ENCODE results near the gene MTA1.

The MTA1 gene

GRCh38 chr14:105508069-105508468 lies 88.4 kb downstream of the MTA1 start:
- Histone ChIP-seq H3K4me3 (ENCODE audit: low read length) (no peak overlapping the region), H3K27me3 (replicated peaks; ENCODE audit: control insufficient read depth, insufficient read depth, low read length) (peaks cover 41% of the 10 kb centered on the region), H3K9ac (ENCODE audit: low read length) (no peak overlapping the region), H3K9me3 (ENCODE audit: control insufficient read depth, low read length) (no peaks in the 10 kb centered on the region), H3K4me1 (ENCODE audit: control insufficient read depth, insufficient read depth, low read length) (no peaks in the 10 kb centered on the region), H3K36me3 (ENCODE audit: control insufficient read depth, insufficient read depth, low read length, severe bottlenecking) (no peaks in the 10 kb centered on the region)
- DNase-seq (ENCODE audit: low read depth): no peak

- Histone ChIP-seq H3K27me3 (replicated peaks; ENCODE audit: control insufficient read depth, insufficient read depth, low read length) (peaks cover 42% of the 10 kb centered on the region), H3K4me3 (ENCODE audit: low read length) (no peak overlapping the region), H3K4me1 (ENCODE audit: control insufficient read depth, insufficient read depth, low read length) (no peaks in the 10 kb centered on the region), H3K9ac (ENCODE audit: low read length) (no peak overlapping the region), H3K9me3 (ENCODE audit: control insufficient read depth, low read length) (no peaks in the 10 kb centered on the region), H3K36me3 (ENCODE audit: control insufficient read depth, insufficient read depth, low read length, severe bottlenecking) (no peaks in the 10 kb centered on the region)
- no peak for DNase-seq (ENCODE audit: low read depth)
These were observed 89.0 kb downstream of the MTA1 start for GRCh38 chr14:105508601-105509000.

DNA sequence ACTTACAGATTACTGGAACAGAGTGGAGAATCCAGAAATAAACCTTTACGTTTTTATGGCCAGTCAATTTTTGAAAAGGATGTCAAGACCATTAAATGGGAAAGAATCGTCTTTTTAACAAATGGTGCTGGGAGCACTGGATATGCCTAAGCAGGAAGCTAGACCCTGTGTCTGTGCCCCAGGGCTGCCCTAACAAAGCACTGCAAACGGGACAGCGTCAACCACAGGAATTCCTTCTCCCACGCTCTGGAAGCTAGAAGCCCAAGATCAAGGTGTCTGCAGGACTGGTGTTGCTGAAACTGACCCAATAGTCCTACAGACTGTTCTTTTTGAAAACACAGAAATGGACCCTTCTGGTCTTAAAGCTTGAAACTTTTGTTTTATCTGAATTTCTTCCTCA lies 97.5 kb downstream of the MTA1 start:
- no peaks in the 10 kb centered on the region for H3K36me3 ChIP-seq (ENCODE audit: control insufficient read depth, insufficient read depth, low read length, severe bottlenecking)
- DNase-seq (ENCODE audit: low read depth): no peak
- H3K4me1 ChIP-seq (ENCODE audit: control insufficient read depth, insufficient read depth, low read length): no peaks in the 10 kb centered on the region
- no peak overlapping the region for H3K9ac ChIP-seq (ENCODE audit: low read length)
- H3K9me3 ChIP-seq (ENCODE audit: control insufficient read depth, low read length): peaks cover 12% of the 10 kb centered on the region
- H3K27me3 ChIP-seq (replicated peaks; ENCODE audit: control insufficient read depth, insufficient read depth, low read length): peaks cover 40% of the 10 kb centered on the region
- no peak overlapping the region for H3K4me3 ChIP-seq (ENCODE audit: low read length)

- no peaks in the 10 kb centered on the region for H3K36me3 ChIP-seq (ENCODE audit: control insufficient read depth, insufficient read depth, low read length, severe bottlenecking)
- peaks cover 30% of the 10 kb centered on the region for H3K27me3 ChIP-seq (replicated peaks; ENCODE audit: control insufficient read depth, insufficient read depth, low read length)
- peaks cover 12% of the 10 kb centered on the region for H3K9me3 ChIP-seq (ENCODE audit: control insufficient read depth, low read length)
- H3K4me1 ChIP-seq (ENCODE audit: control insufficient read depth, insufficient read depth, low read length): no peaks in the 10 kb centered on the region
- no peak overlapping the region for H3K9ac ChIP-seq (ENCODE audit: low read length)
- no peak for DNase-seq (ENCODE audit: low read depth)
- H3K4me3 ChIP-seq (ENCODE audit: low read length): no peak overlapping the region
These were observed 100.5 kb downstream of the MTA1 start for GRCh38 chr14:105519946-105520698.
